K562 (cell line): ENCODE data around the gene LOXL3. TPM values are rescaled to one million over a fixed set of nuclear protein-coding genes. Genes with fewer than 3 reads are reported as not detected.

ENCODE experiments used
- ATF1 ChIP-seq, 2 experiments: fragments of 450-650 bp in 1 of 2; IDR thresholded peaks; 2 replicates each; pipeline ENCODE4 v1.6.1; 2016; ENCODE audit warnings: missing compliant biosample characterization in 1 of 2, missing genetic modification characterization in 1 of 2
- CBFB ChIP-seq: sonication (generic); formaldehyde crosslinking; IDR thresholded peaks from 2 replicates; pipeline ENCODE4 v1.4.0; 2020; ENCODE audit warnings: mild to moderate bottlenecking, missing genetic modification reagents
- CSDE1 ChIP-seq, 2 experiments: fragments of 450-650 bp; IDR thresholded peaks; 2 replicates each; pipeline ENCODE4 v1.6.1; 2016; ENCODE audit warnings: mild to moderate bottlenecking in 1 of 2
- E4F1 ChIP-seq: fragments of 250-450 bp; sonication (Bioruptor Pico); IDR thresholded peaks from 2 replicates; pipeline ENCODE4 v1.5.0; 2021; ENCODE audit warnings: mild to moderate bottlenecking, borderline replicate concordance
- ESRRA ChIP-seq: fragments of 450-650 bp; IDR thresholded peaks from 2 replicates; pipeline ENCODE4 v1.6.1; 2014; ENCODE audit warnings: low read depth, mild to moderate bottlenecking, moderate library complexity, borderline replicate concordance
- ETS2 ChIP-seq: IDR thresholded peaks from 2 replicates; pipeline ENCODE4 v1.6.1; 2016; ENCODE audit warnings: borderline replicate concordance, missing genetic modification characterization, mild to moderate bottlenecking, moderate library complexity, missing compliant biosample characterization; ENCODE audit not compliant: poor library complexity, severe bottlenecking
- ETV1 ChIP-seq: fragments of 450-650 bp; conservative IDR thresholded peaks from 2 replicates; pipeline ENCODE4 v1.6.1; 2016; ENCODE audit warnings: missing genetic modification characterization, control low read depth, low read depth, missing compliant biosample characterization
- ILF3 ChIP-seq: fragments of 450-650 bp; IDR thresholded peaks from 2 replicates; pipeline ENCODE4 v1.6.1; 2018; ENCODE audit warnings: antibody characterized with exemption, mild to moderate bottlenecking, moderate library complexity, borderline replicate concordance
- KHSRP ChIP-seq: fragments of 450-650 bp; IDR thresholded peaks from 2 replicates; pipeline ENCODE4 v1.6.1; 2017
- PREB ChIP-seq: sonication (generic); formaldehyde crosslinking; IDR thresholded peaks from 2 replicates; pipeline ENCODE4 v1.8.1; 2023; ENCODE audit warnings: mild to moderate bottlenecking, missing genetic modification reagents
- SMARCC2 ChIP-seq: fragments of 450-650 bp; IDR thresholded peaks from 2 replicates; pipeline ENCODE4 v1.6.1; 2017; ENCODE audit warnings: antibody characterized with exemption, moderate library complexity, mild to moderate bottlenecking, low read depth
- TEAD1 ChIP-seq, 2 experiments: fragments of 450-650 bp in 1 of 2; sonication (generic) in 1 of 2; formaldehyde crosslinking; IDR thresholded peaks; 2 replicates each; pipeline versions ENCODE4 v1.4.0 to v1.8.0; 2020 to 2022; ENCODE audit warnings: mild to moderate bottlenecking in 2 of 2, missing genetic modification reagents in 1 of 2
- ZFPM2 ChIP-seq: fragments of 250-450 bp; sonication (Bioruptor Pico); IDR thresholded peaks from 2 replicates; pipeline ENCODE4 v1.5.1; 2022; ENCODE audit warnings: mild to moderate bottlenecking
- ZNF699 ChIP-seq: fragments of 250-450 bp; sonication (Bioruptor Pico); IDR thresholded peaks from 2 replicates; pipeline ENCODE4 v1.8.0; 2021; ENCODE audit warnings: mild to moderate bottlenecking, moderate library complexity; ENCODE audit not compliant: insufficient replicate concordance
- polyA plus RNA-seq, 8 experiments: library from polyadenylated mRNA; depleted of rRNA in 4 of 8; stranded (reverse) in 5 of 8; unstranded in 3 of 8; fragments of >200 nt; fragmentation: Nextera tagmentation in 2 of 8; fragmentation: Illumina TruSeq in 1 of 8; extraction: Ambion mirVana in 2 of 8; extraction: Trizol in 1 of 8; gene quantifications; 2 replicates each; pipeline versions ENCODE4 v1.2.1 to v1.2.3, GENCODE V29; 2011 to 2014; ENCODE audit warnings: inconsistent platforms in 1 of 8, missing spikeins in 1 of 8
- total RNA-seq, 7 experiments: library from RNA; depleted of rRNA in 6 of 7; stranded (reverse); fragments of >200 nt in 6 of 7; fragmentation: Illumina TruSeq in 2 of 7; extraction: Trizol in 2 of 7; gene quantifications; 2 replicates each; pipeline versions ENCODE4 v1.2.1 to v1.2.3, GENCODE V29; 2011 to 2021; ENCODE audit warnings: low replicate concordance in 1 of 7
- TF ChIP-seq, protein P1 (sequence below): sonication (generic); formaldehyde crosslinking; IDR thresholded peaks from 2 replicates; pipeline ENCODE4 v1.8.0; 2022; ENCODE audit warnings: missing genetic modification reagents, mild to moderate bottlenecking, moderate library complexity, borderline replicate concordance
- TF ChIP-seq, protein P2 (sequence below): sonication (generic); formaldehyde crosslinking; IDR thresholded peaks from 2 replicates; pipeline ENCODE4 v1.8.1; 2023; ENCODE audit warnings: mild to moderate bottlenecking, missing genetic modification reagents
- TF ChIP-seq, protein P3 (sequence below): sonication (generic); formaldehyde crosslinking; IDR thresholded peaks from 2 replicates; pipeline ENCODE4 v1.8.0; 2023; ENCODE audit warnings: mild to moderate bottlenecking, missing genetic modification reagents

The LOXL3 gene
- total and polyA plus RNA-seq, 9 of the 15 experiments (the other 6 are each of a cell fraction or from before 2014, with no cell fraction given), result 0.22 to 0.99 (median 0.31) TPM

DNA sequence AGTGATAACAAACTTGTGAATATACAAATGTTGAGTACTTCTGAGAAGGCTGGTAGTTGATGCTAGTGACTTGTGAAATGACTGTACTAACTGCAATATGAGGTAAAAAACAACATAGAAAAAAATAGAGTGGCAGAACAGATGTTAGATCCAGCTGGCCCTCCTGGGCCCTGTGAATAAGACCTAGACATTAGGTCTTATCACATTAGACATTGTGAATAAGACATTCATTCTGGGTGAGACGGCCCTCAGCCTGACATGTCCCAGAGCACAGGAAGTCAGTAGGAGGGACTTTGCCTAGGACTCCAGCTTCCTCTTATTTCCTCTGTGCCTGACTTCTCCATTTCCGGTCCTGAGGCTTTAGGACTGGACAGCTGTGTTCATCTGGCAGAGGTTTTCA is 23.7 kb upstream of the LOXL3 start (continued):
- TF ChIP-seq E4F1 (CRISPR knock-in tag) (no peak), ATF1 (CRISPR knock-in tag; IDR thresholded peaks at IDR 0.05) (no peak), ATF1 (tag; IDR thresholded peaks at IDR 0.05) (no peak), KHSRP (no peak), ZNF699 (CRISPR knock-in tag) (no peak), ZFPM2 (CRISPR knock-in tag) (no peak), ESRRA (no peak), TEAD1 (CRISPR knock-in tag; IDR thresholded peaks at IDR 0.05) (no peak), PREB (CRISPR knock-in tag) (no peak), ILF3 (no peak), CSDE1 (IDR thresholded peaks at IDR 0.05) (no peak), ETV1 (tag) (0 out of 2 replicates have a peak, but pooled peaks have one; percentile 20), CBFB (CRISPR knock-in tag) (no peak), SMARCC2 (no peak), ETS2 (tag) (no peak)
- TF ChIP-seq, protein P1, sequence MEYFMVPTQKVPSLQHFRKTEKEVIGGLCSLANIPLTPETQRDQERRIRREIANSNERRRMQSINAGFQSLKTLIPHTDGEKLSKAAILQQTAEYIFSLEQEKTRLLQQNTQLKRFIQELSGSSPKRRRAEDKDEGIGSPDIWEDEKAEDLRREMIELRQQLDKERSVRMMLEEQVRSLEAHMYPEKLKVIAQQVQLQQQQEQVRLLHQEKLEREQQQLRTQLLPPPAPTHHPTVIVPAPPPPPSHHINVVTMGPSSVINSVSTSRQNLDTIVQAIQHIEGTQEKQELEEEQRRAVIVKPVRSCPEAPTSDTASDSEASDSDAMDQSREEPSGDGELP, result no peak
- TF ChIP-seq, protein P2, sequence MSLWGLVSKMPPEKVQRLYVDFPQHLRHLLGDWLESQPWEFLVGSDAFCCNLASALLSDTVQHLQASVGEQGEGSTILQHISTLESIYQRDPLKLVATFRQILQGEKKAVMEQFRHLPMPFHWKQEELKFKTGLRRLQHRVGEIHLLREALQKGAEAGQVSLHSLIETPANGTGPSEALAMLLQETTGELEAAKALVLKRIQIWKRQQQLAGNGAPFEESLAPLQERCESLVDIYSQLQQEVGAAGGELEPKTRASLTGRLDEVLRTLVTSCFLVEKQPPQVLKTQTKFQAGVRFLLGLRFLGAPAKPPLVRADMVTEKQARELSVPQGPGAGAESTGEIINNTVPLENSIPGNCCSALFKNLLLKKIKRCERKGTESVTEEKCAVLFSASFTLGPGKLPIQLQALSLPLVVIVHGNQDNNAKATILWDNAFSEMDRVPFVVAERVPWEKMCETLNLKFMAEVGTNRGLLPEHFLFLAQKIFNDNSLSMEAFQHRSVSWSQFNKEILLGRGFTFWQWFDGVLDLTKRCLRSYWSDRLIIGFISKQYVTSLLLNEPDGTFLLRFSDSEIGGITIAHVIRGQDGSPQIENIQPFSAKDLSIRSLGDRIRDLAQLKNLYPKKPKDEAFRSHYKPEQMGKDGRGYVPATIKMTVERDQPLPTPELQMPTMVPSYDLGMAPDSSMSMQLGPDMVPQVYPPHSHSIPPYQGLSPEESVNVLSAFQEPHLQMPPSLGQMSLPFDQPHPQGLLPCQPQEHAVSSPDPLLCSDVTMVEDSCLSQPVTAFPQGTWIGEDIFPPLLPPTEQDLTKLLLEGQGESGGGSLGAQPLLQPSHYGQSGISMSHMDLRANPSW (CRISPR knock-in tag), result no peak
- TF ChIP-seq, protein P3, sequence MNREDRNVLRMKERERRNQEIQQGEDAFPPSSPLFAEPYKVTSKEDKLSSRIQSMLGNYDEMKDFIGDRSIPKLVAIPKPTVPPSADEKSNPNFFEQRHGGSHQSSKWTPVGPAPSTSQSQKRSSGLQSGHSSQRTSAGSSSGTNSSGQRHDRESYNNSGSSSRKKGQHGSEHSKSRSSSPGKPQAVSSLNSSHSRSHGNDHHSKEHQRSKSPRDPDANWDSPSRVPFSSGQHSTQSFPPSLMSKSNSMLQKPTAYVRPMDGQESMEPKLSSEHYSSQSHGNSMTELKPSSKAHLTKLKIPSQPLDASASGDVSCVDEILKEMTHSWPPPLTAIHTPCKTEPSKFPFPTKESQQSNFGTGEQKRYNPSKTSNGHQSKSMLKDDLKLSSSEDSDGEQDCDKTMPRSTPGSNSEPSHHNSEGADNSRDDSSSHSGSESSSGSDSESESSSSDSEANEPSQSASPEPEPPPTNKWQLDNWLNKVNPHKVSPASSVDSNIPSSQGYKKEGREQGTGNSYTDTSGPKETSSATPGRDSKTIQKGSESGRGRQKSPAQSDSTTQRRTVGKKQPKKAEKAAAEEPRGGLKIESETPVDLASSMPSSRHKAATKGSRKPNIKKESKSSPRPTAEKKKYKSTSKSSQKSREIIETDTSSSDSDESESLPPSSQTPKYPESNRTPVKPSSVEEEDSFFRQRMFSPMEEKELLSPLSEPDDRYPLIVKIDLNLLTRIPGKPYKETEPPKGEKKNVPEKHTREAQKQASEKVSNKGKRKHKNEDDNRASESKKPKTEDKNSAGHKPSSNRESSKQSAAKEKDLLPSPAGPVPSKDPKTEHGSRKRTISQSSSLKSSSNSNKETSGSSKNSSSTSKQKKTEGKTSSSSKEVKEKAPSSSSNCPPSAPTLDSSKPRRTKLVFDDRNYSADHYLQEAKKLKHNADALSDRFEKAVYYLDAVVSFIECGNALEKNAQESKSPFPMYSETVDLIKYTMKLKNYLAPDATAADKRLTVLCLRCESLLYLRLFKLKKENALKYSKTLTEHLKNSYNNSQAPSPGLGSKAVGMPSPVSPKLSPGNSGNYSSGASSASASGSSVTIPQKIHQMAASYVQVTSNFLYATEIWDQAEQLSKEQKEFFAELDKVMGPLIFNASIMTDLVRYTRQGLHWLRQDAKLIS (CRISPR knock-in tag), result no peak
